HG03378 (cell line): ENCODE data around the gene HYDIN.
"Not testable (repeated sequence)": the region's sequence is repeated elsewhere in the genome, so short reads cannot be mapped to it uniquely, and the experiment has no call there.

Experiments used
- ATAC-seq: cut with Tn5 transposase; IDR thresholded peaks from one replicate; pipeline ENCODE4 v1.9.1; 2021; ENCODE audit warnings: mild to moderate bottlenecking, moderate library complexity; ENCODE audit not compliant: unreplicated experiment

HYDIN gene

GRCh38 chr16:71009440-71010223, 220.9 kb downstream of the HYDIN start:
- not testable (repeated sequence) for ATAC-seq

DNA sequence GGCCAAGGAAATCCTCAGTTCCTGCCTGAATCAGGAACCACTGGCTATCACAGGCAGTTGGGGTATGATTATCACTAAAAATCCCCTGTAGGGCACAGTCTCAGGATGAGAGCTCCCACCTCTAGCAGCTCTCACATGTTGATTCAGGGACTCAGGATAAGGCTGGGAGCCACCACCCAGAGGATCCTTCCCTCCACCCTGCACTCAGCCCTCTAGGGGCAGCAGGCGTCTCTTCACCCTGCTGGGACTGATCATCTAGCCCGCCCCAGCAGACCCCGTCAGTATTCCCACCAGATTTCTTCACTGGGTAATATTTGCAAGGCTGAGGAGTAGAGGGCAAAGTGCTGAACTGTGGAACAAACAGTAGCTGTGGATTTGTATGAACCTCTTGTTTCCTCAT, 224.0 kb downstream of the HYDIN start:
- ATAC-seq, result not testable (repeated sequence)

DNA sequence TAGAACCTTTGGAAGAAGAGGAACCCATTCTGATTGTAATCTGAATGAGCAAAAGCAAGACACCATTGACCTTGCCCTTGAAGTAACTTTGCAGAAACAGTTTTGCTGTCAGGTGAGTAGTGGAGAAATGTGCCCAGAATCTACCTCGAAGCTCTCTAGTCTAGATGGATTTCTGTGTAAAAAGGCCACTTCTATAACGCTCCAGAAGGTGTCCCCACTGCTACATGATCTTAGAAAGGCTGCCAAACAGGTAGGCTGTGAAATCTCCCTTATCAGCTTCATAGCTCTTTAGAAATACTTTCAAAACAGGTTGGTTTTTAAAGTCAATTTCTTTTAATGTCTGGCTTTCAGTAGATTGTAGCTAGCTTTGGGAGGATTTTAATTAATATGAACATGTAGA, 230.8 kb downstream of the HYDIN start:
- not testable (repeated sequence) for ATAC-seq

- ATAC-seq, result not testable (repeated sequence)
Measured at GRCh38 chr16:70995799-70996198, 234.7 kb downstream of the HYDIN start.

DNA sequence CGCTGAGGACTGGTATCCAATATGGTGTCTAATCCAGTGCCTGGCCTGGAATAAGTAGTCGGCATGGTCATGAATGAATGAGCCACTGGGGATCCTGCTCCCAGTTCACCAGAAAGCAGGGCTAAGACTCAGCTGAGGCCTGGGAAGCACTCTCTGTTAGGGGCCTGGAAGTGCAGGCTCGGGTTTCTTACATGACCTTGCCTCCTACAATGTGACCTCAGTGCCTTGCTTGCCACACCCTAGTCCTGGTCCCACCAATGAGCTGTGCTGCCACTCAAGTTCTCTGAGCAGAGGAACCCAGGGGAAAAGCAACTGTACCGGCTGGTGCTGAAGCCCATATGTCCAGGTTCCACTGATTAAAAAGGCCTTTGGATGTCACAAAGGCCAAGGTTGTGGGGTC, 238.0 kb downstream of the HYDIN start:
- not testable (repeated sequence) for ATAC-seq

DNA sequence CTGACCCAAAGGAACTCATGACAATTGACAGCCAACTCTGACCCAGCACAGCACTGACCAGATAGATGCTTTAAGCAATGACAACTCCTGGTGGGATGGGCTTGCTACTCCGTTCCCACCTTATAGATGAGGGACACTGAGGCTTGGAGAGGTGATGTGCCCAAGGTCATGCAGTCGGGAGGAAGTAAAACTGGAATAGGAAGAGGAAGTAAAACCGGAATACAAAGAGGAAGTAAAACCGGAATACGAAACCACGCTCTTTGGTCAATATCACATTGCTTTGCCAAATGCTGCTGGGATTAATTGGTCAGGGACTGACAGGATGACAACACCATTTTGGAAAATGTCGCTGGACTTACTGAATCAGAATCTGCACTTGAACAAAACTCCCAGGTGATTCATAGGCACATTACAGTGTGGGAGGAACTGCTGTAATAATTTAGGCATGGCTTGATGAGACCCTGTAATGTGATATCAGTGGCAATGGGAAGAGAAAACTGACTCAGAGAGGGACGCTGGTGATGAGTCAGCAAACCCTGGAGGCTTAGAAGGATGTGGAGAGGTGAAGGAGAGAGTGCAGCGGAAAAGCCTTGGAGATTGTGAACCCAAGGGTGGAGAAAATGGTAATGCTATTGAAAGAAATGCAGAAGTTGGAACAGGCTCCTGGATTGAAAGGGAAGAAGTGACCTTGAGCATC, 243.4 kb downstream of the HYDIN start:
- ATAC-seq, result not testable (repeated sequence)

- ATAC-seq, result not testable (repeated sequence)
Measured at GRCh38 chr16:70984675-70985074, 245.8 kb downstream of the HYDIN start.

- ATAC-seq, result not testable (repeated sequence)
Measured at GRCh38 chr16:70968332-70968731, 262.2 kb downstream of the HYDIN start.

DNA sequence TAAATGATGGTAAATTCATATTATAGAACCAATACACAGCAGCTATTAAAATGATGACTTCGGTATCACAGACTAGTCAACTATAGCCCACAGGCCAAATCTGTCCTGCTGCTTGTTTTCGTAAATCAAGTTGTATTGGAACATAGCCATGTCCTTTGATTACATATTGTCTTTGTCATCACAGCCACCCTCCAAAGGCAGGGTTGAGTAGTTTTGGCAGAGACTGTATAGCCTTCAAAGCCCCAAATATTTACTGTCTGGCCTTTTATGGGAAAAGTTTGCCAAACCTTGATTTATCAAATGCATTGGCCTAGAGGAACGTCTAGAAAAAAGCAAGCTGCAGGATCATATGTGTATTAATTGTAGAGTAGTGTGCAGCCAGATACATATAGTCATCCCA, 270.4 kb downstream of the HYDIN start:
- not testable (repeated sequence) for ATAC-seq

GRCh38 chr16:70954922-70955321, 275.6 kb downstream of the HYDIN start:
- not testable (repeated sequence) for ATAC-seq

- not testable (repeated sequence) for ATAC-seq
Measured at GRCh38 chr16:70953824-70954223, 276.7 kb downstream of the HYDIN start.

GRCh38 chr16:70943551-70943950, 287.0 kb downstream of the HYDIN start:
- ATAC-seq, result not testable (repeated sequence)

- ATAC-seq, result not testable (repeated sequence)
Measured at GRCh38 chr16:70939690-70940359, 290.7 kb downstream of the HYDIN start.

DNA sequence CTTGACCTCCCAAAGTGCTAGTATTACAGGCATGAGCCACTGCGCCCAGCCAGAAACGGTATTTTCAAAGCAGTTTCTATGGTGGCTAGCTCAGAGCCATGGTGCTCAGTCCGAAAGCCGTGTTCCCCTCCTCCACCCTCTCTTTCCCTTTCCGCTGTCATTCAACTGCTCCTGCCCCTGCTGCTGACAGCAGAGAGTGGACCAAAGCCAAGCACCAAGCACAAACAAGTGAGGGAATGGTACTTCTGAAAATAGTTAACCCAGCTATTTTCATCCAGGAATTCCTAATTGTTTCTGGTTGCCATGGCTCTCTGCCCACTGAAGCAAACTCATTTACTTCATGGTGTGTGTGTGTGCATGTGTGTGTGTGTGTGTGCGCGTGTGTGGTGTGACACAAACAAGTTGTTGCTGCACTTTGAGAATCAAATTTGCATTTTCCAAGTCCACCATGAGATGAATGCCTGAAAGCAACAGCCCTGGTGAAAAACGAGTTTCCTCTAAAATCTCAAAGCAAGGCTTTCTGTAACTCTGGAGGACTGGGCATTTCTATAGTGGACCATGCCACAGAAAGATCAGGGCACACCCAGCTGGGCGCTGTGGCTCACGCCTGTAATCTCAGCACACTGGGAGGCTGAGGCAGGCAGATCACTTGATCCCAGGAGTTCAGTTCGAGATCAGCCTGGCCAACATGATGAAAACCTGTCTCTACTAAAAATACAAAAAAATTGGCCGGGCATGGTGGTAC, 293.6 kb downstream of the HYDIN start:
- ATAC-seq, result not testable (repeated sequence)

- ATAC-seq, result not testable (repeated sequence)
Measured at GRCh38 chr16:70935325-70935724, 295.2 kb downstream of the HYDIN start.

GRCh38 chr16:70933746-70934145, 296.8 kb downstream of the HYDIN start:
- not testable (repeated sequence) for ATAC-seq

- not testable (repeated sequence) for ATAC-seq
Measured at GRCh38 chr16:70930757-70931156, 299.8 kb downstream of the HYDIN start.

DNA sequence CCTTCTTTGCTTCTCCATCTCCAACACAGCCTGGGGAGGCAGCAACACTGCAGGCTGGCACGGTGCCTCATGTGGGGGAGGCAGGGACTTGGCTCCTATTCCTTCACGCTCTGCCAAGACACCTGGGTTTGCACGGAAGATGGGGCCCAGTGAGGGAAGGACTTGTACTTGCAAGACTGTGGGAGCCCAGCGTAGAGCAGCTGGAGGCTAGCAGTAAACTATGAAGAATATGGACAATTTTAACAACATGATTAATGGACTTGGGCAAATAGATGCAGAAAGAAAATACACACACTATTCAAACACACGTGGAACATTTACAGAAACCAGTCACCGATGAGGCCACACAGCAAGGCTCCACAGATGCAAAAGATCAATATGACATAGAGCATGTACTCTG, 308.4 kb downstream of the HYDIN start:
- ATAC-seq, result not testable (repeated sequence)

DNA sequence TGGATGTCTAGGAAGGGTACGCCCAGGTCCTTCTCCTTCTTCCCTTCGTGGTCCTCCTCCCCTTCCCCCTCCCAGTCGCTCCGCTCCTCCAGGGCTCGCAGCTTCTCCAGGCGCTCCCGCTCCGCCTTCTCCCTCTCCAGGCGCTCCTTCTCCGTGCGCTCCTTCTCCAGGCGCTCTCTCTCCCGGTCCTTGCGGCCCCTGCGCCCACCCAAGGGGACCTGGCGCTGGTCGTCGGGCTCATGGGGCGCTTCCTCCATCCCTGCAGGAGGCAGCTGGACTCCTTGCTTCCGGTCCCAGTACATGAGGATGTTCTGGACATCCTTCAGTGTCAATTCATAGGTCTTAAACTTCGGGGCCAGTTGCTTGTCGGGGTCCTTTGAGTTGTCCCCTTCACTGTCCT, 309.9 kb downstream of the HYDIN start:
- not testable (repeated sequence) for ATAC-seq

- ATAC-seq, result not testable (repeated sequence)
Measured at GRCh38 chr16:70888208-70888607, 342.3 kb downstream of the HYDIN start.

DNA sequence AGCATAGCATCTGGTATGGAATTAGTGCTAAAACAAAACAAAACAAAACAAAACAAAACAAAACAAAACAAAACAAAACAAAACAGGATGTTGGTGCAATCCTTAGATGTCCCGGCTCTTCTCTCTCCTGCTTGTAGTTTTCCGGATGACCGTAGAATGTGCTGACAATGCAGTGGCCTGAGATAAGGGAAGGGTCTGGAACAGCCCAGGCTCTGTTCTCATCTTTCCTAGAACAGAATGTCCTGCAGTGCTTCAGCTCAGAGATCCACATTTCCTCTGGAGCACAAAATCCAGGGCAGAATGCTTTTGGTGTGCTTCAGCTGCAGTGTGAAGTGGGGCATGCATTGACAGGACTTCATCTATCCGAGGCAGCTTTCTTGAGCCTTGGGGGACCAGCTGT, 345.9 kb downstream of the HYDIN start:
- not testable (repeated sequence) for ATAC-seq
